ENCODE data around the gene XYLT1.

GRCh38 chr16:17103216-17103615, 367.5 kb downstream of the XYLT1 start:
- no peak for TF ChIP-seq ZNF169 (tag by site-specific recombination; IDR thresholded peaks at IDR 0.05)
- no peak for TF ChIP-seq ZNF19 (tag by site-specific recombination; IDR thresholded peaks at IDR 0.05; ENCODE audit: low read depth)
- no peak for TF ChIP-seq CTCF (tag by site-specific recombination; IDR thresholded peaks at IDR 0.05)
- TF ChIP-seq GLI4 (tag by site-specific recombination; IDR thresholded peaks at IDR 0.05): no peak
- TF ChIP-seq ZNF121 (tag by site-specific recombination; IDR thresholded peaks at IDR 0.05): no peak
- no peak for TF ChIP-seq MYNN (tag by site-specific recombination; IDR thresholded peaks at IDR 0.05; ENCODE audit: borderline replicate concordance)
- no peak for TF ChIP-seq ZNF114 (tag by site-specific recombination; IDR thresholded peaks at IDR 0.05)
- TF ChIP-seq ZBTB11 (tag by site-specific recombination; conservative IDR thresholded peaks at IDR 0.05; ENCODE audit: low read depth): no peak
- TF ChIP-seq SP2 (tag by site-specific recombination; IDR thresholded peaks at IDR 0.05): no peak
- no peak for TF ChIP-seq HOXD13 (CRISPR knock-in tag; IDR thresholded peaks at IDR 0.05; ENCODE audit: borderline replicate concordance)
- TF ChIP-seq ZNF580 (tag by site-specific recombination; IDR thresholded peaks at IDR 0.05): no peak
- no peak for TF ChIP-seq PRDM10 (tag by site-specific recombination; IDR thresholded peaks at IDR 0.05)
- no peak for TF ChIP-seq ZNF274 (IDR thresholded peaks at IDR 0.05; ENCODE audit: low read length)
- TF ChIP-seq ZNF274 (tag by site-specific recombination; IDR thresholded peaks at IDR 0.05; ENCODE audit: borderline replicate concordance): no peak

Measured in HEK293 (cell line).